Mucosa of descending colon (tissue), 3 donors: ENCODE data around the gene GTSE1. TPM values are rescaled to one million over a fixed set of nuclear protein-coding genes. Genes with fewer than 3 reads are reported as not detected.

Experiments
- ATAC-seq: fragments of 200-7000 bp; cut with Tn5 transposase; one replicate; pipeline ENCODE4 v1.9.1; 2020; ENCODE audit warnings: mild to moderate bottlenecking, moderate library complexity
- DNase-seq, 3 donors: peaks; one replicate each; pipeline ENCODE4 v3.0.0-alpha.2; 2020
- H3K36me3 ChIP-seq: fragments of 200-600 bp; one replicate; pipeline ENCODE4 v1.8.0; 2021; ENCODE audit warnings: low read depth, mild to moderate bottlenecking
- H3K4me1 ChIP-seq: fragments of 200-600 bp; one replicate; pipeline ENCODE4 v1.8.0; 2021; ENCODE audit warnings: low read depth, mild to moderate bottlenecking
- H3K4me3 ChIP-seq: fragments of 200-600 bp; one replicate; pipeline ENCODE4 v1.8.0; 2021; ENCODE audit warnings: mild to moderate bottlenecking
- H3K9me3 ChIP-seq: fragments of 200-600 bp; one replicate; pipeline ENCODE4 v1.8.0; 2021; ENCODE audit warnings: mild to moderate bottlenecking
- CTCF ChIP-seq: fragments of 200-600 bp; IDR thresholded peaks from one replicate; pipeline ENCODE4 v1.8.0; 2022; ENCODE audit warnings: antibody characterized with exemption, mild to moderate bottlenecking
- intact Hi-C, 2 donors: fragments of 100-400 bp; cut with DNase I in 1 of 2; cut with micrococcal nuclease in 1 of 2; formaldehyde crosslinking; loops; one replicate each; pipeline versions ENCODE4 v1.11.0 to v1.11.1; 2022; cut with DNase I, micrococcal nuclease
- total RNA-seq, 3 donors: library from RNA; stranded (reverse); fragmentation: NEBNext Ultra II Directional in 2 of 3; extraction: Animal tissue kit (Norgen Biotek cat#: 25700) in 2 of 3; gene quantifications; one replicate each; pipeline versions ENCODE4 v1.2.1 to v1.2.4, GENCODE V29; 2021 to 2023
- donor health status: DM: no; HTN: no; CAD: no; lungs with moderate emphysema.
- donor health status: DM: no; HTN: no; CAD: no.
- donor health status: DM: no; HTN: yes; CAD: no.

GTSE1 gene
- total RNA-seq, 3 donors from 2014 or later, result 1.6 to 10.9 (median 3.6) TPM

- no peaks in the 10 kb centered on the region for H3K36me3 ChIP-seq
- no peak overlapping the region for H3K4me3 ChIP-seq
- ATAC-seq, result no peak
- intact Hi-C loops, result no loop called here
- no peaks in the 10 kb centered on the region for H3K4me1 ChIP-seq
- no peak for TF ChIP-seq CTCF
- no peak for DNase-seq
- no peaks in the 10 kb centered on the region for H3K9me3 ChIP-seq
These were observed 26.0 kb downstream of the GTSE1 start for GRCh38 chr22:46322711-46323110.

GRCh38 chr22:46323162-46323561 lies 26.5 kb downstream of the GTSE1 start:
- TF ChIP-seq CTCF, result no peak
- ATAC-seq, result no peak
- Histone ChIP-seq H3K36me3 (no peaks in the 10 kb centered on the region), H3K9me3 (no peaks in the 10 kb centered on the region), H3K4me1 (no peaks in the 10 kb centered on the region), H3K4me3 (no peak overlapping the region)
- no peak for DNase-seq
- intact Hi-C loops, result no loop called here

- H3K9me3 ChIP-seq, result no peaks in the 10 kb centered on the region
- H3K36me3 ChIP-seq, result no peaks in the 10 kb centered on the region
- no peak for ATAC-seq
- TF ChIP-seq CTCF, result no peak
- no peaks in the 10 kb centered on the region for H3K4me1 ChIP-seq
- H3K4me3 ChIP-seq, result no peak overlapping the region
- intact Hi-C loops, result no loop called here
- DNase-seq, result no peak
These were observed 29.5 kb downstream of the GTSE1 start for GRCh38 chr22:46326066-46326680.

- Histone ChIP-seq H3K36me3 (no peaks in the 10 kb centered on the region), H3K4me3 (no peak overlapping the region), H3K9me3 (no peaks in the 10 kb centered on the region), H3K4me1 (no peaks in the 10 kb centered on the region)
- no peak for TF ChIP-seq CTCF
- intact Hi-C loops, result no loop called here
- DNase-seq (no peak), ATAC-seq (no peak)
These were observed 31.2 kb downstream of the GTSE1 start for GRCh38 chr22:46327691-46328465.

- DNase-seq, result no peak
- H3K4me3 ChIP-seq, result no peak overlapping the region
- TF ChIP-seq CTCF, result no peak
- no peak for ATAC-seq
- no peaks in the 10 kb centered on the region for H3K4me1 ChIP-seq
- intact Hi-C loops, result no loop called here
- H3K9me3 ChIP-seq, result no peaks in the 10 kb centered on the region
- no peaks in the 10 kb centered on the region for H3K36me3 ChIP-seq
These were observed 32.1 kb downstream of the GTSE1 start for GRCh38 chr22:46328797-46329196.
